ENCODE measurements around the gene BICC1.

GRCh38 chr10:58724781-58725180 is 212.1 kb downstream of the BICC1 start:
- TF ChIP-seq, protein P1, sequence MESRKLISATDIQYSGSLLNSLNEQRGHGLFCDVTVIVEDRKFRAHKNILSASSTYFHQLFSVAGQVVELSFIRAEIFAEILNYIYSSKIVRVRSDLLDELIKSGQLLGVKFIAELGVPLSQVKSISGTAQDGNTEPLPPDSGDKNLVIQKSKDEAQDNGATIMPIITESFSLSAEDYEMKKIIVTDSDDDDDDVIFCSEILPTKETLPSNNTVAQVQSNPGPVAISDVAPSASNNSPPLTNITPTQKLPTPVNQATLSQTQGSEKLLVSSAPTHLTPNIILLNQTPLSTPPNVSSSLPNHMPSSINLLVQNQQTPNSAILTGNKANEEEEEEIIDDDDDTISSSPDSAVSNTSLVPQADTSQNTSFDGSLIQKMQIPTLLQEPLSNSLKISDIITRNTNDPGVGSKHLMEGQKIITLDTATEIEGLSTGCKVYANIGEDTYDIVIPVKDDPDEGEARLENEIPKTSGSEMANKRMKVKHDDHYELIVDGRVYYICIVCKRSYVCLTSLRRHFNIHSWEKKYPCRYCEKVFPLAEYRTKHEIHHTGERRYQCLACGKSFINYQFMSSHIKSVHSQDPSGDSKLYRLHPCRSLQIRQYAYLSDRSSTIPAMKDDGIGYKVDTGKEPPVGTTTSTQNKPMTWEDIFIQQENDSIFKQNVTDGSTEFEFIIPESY (IDR thresholded peaks at IDR 0.05; ENCODE audit: extremely low read depth, insufficient replicate concordance, low read length): no peak
- TF ChIP-seq CTCF (IDR thresholded peaks at IDR 0.05 in 2 of 3, conservative IDR thresholded peaks at IDR 0.05 in 1 of 3; ENCODE audit: borderline replicate concordance in 1 of 3, insufficient read depth in 1 of 3, low read depth in 2 of 3, low read length in 2 of 3) (no peak), RAD21 (IDR thresholded peaks at IDR 0.05; ENCODE audit: low read depth) (no peak)
